ENCODE data around the gene CENPS.
"Not testable (repeated sequence)": the region's sequence is repeated elsewhere in the genome, so short reads cannot be mapped to it uniquely, and the experiment has no call there.

Gene CENPS

DNA sequence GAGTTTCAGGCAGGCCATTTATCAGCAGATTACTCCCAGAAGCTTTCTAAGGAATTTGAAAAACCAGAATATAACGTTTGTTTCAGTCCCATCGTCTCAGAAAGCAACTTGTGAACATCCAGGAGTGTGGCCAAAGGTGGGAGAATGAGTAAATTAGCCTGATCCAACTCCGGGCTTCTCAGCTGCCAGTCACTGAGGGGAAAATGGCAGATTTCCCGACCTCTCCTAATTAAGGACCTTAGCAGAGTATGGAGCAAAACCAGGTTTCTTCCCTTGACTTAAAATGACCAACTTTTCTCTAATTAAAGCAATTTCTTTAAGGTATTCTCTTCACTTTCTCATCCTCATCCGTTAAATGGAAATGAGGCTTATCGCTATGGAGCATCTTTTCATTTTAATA is 20.6 kb downstream of the CENPS start:
- no peak for DNase-seq (ENCODE audit: low read depth in 2 of 2)

DNA sequence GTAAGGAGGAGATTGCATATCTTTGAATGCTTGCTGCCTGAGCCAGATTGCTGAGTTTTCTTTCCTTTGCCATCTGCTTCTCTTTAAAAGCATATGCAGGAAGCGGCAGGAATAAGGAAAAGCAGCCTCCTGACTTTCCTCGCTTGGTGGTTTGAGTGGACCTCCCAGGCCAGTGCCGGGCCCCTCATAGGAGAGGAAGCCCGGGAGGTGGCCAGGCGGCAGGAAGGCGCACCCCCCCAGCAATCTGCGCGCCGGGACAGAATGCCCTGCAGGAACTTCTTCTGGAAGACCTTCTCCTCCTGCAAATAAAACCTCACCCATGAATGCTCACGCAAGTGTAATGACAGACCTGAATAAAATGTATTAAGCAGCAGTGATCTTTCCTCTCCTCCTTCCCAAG is 21.1 kb downstream of the CENPS start:
- no peak for DNase-seq (ENCODE audit: low read depth in 2 of 2)

DNA sequence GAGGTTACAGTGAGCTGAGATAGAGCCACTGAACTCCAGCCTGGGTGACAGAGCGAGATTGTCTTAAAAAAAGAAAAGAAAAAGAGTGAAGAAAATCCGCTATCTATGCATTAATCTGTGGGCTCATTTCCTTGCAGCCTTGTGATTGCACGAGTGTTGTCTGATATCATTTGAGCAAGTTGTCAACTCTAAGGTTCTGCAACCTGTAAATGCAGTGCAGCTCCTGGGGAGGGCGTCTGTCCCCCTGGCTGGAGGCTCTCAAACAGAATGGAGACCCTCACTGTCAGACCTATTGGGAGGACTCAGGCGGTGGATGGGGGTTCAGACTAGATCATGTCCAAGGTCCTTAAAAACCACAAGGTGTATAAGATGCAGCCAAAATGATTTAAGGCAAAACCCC is 25.8 kb downstream of the CENPS start:
- DNase-seq (ENCODE audit: low read depth in 2 of 2): no peak

DNA sequence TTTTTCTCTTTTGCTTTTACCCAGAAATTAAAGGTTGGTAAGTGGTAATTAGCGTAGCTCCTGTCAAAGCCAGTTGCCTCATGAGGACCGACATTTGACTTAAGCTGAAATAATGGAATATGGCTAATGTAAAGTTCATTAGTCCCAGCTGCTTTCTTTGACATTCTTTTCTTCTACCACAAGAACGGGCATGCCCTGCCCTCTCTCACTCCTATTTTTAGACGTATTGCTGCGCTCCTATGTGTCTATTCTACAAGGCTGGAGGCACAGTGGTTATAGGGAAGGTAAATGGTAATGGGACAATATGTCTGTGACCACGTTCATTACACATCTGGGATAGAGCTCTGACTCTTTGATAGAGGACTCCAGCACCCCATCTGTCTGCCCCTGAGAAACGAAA is 26.4 kb downstream of the CENPS start:
- DNase-seq (ENCODE audit: low read depth in 2 of 2): no peak

DNA sequence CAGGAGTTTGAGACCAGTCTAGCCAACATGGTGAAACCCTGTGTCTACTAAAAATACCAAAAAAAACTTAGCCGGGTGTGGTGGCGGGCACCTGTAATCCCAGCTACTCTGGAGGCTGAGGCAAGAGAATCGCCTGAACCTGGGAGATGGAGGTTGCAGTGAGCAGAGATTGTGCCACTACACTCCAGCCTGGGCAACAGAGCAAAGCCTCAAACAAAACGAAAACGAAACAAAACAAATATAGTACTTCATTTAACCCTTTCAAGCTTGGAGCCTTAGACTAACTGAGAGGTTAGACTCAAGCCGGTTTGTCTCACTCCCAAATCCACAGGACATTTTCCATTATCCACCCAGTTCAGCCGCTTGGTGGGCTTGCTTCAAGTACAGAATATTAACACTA is 27.2 kb downstream of the CENPS start:
- DNase-seq (ENCODE audit: low read depth in 2 of 2): not testable (repeated sequence)

DNA sequence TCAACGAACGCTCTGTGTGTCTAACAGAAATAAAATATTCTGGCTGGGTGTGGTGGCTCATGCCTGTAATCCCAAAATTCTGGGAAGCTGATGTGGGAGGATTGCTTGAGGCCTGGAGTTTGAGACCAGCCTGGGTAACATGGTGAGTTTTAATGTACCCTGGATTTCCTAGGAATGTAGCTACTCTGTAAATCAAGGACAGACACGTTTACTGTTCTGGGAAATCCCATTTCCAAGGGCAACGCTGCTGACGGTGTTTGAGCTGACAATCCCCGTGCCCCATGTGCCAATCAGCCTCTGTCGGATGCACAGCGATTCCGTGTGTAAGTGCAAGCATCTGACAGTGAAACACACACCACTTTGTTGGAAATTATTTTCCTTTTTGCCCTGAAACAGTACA is 27.6 kb downstream of the CENPS start:
- DNase-seq (ENCODE audit: low read depth in 2 of 2): no peak

DNA sequence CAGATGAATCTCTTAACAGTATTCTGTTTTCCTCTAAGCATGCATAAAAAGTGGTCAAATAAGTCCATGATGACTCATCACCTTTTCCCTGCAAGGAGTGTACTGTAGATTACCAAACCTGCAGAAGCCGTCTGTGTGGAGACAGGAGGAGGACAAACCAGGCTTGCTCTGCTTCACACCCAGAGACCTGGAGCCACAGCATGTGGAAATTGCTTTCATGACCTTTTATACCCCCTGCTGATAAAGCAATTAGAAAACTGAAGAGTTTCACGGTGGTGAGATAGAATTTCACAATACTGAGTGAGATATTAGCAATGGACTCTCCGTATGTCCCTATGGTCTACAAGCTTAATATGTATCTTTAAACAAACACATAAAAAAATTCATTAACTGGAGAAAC is 29.0 kb downstream of the CENPS start:
- no peak for DNase-seq (ENCODE audit: low read depth in 2 of 2)

DNA sequence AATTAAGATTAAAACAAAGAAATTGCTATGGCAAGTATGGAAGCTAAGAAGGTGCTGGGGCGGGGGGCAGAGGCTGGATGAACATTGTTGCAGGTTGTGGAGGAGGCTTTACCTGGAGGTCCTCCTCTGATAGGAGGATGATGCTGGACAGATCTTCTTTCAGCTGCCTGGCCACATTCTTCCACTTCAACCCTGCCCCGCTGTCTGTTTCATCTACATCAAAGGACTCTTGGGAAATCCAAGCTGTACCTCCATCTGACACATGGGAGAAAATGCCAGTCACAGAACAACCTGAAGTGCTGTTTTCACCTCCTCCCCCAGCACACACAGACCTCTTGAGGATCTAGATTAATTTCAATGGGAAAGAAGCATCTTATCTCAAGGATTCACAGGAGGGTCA is 36.8 kb downstream of the CENPS start:
- DNase-seq (ENCODE audit: low read depth in 2 of 2): no peak

DNA sequence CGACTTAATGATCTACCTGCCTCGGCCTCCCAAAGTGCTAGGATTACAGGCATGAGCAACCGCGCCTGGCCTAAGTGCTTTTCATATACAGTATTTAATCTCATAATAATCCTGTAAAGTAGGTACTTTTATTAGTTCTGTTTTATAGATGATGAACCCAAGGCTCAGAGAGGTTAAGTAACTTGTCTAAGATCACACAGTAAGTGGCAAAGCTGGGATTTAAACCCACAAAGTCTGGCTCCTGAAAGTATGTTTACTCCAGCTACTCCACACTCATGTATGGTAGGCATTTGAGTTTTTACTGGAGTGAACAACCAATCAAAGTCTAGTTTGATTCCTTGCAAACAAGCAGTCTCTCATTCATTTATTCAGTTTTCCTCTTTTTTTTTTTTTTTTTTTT is 39.8 kb downstream of the CENPS start:
- no peak for DNase-seq (ENCODE audit: low read depth in 2 of 2)

DNA sequence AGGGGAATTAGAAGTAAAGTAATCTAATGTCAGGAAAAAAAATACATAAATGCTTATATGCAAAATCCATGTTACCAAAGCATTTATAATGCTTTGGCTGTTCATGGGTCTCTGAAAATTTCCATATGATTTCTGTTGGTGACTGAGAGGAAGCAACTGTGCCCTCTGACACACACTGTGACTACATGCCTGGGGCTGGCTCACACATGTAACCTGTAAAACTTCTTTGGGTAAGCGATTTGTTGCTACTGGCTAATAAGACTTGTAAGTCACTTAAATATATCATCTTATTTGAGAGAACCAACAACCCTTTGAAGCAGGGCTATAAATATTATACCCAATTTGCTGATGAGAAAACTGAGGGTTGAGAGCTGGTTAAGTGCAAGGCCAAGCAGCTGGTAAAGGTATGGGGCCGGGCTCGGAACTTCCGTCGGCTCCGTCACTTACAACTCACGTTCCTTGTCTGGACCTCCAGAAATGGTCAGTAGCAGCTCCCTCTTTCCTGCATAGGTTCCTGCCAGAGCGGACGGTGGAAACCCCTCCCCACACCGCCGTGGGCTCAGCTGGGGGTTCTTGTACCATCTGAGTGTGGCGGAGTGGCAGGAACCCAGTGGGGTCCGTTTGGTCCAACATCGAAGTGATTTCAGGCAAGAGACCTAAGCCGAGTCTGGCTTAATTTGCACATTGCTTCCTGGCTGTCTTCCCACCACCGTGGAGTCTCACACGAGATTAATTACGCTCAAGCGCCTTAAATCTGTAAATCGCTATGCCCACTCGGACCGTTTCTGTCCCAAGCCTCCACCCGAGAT is 41.4 kb downstream of the CENPS start:
- DNase-seq (ENCODE audit: low read depth in 2 of 2): no peak

DNA sequence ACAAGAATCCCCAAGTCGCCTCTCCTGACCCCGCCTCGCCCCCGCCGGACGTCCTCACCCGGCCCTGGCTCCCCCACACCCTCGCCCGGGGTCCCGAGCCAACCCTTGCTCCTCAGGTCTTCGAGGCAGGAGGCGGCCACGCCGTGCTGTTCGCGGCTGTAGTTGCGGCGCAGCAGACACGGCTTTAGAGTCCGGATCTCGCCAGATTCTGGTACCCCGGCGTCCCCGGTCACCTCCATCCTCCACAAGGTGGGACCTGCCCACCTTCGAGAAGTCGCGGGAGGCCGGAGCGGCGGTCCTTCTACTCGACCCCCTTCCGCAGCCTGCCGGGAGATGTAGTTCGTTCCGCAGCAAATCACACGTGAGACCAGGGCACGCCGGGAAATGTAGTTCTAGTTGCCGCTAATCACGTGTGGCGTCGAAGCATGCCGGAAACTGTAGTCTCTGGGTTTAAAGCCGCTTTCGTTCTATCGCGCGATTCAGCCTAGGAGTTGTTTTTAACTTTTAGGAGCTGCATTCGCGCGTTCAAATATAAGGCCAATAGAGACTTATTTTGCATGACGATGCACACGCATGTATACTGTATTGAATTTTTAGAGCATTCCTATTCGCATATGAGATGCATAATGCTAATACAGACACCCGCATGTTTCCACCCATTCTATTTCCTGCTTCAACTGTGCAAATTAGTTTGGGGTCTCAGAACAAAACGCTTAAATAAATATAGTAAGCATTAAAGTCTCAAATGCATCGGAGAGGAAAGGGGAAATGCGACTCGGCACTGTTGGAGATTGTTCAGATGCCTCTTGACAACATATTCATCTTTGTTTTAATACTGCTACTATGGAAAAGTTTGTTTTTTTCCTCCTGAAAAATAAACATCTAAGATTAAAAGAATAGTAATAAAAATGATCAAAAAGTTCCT is 42.2 kb downstream of the CENPS start, which contains the start of gene DFFA:
Gene DFFA (minus strand): TSS at position 310 of the 925 bp plus-strand sequence. CDS start 71 bp downstream, at position 239.
- peak; percentile 78 to 86 for DNase-seq (ENCODE audit: low read depth in 2 of 2)

DNA sequence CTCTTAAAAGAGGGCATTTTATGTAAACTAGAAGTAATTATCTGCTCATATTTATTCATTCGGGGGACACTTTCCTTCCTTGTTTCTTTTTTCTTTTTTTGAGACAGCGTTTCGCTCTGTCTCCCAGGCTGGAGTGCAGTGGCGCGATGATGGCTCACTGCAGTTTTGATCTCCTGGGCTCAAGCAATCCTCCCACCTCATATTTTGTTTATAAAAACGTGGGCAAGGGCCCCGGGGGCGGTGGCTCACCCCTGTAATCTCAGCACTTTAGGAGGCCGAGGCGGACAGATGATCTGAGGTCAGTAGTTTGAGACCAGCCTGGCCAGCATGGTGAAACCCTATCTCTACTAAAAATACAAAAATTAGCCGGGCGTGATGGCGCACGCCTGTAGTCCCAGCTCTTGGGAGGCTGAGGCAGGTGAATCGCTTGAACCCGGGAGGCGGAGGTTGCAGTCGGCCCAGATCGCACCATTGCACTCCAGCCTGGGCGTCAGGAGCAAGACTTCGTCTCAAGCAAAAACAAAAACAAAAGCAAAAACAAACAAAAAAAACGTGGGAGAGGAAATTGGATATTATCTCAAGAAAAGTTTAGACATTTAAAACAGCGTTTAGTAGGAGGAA is 43.0 kb downstream of the CENPS start:
- DNase-seq (ENCODE audit: low read depth in 2 of 2): no peak

DNA sequence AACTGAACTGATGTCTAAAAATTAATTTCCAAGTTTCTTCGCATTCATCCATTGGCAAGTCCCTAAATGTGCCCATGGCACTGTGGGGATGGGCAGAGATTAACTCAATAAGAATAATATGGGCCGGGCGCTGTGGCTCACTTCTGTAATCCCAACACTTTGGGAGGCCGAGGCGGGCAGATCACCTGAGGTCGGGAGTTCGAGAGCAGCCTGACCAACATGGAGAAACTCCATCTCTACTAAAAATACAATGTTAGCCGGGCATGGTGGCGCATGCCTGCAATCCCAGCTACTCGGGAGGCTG is 44.0 kb downstream of the CENPS start:
- not testable (repeated sequence) for DNase-seq (ENCODE audit: low read depth in 2 of 2)

DNA sequence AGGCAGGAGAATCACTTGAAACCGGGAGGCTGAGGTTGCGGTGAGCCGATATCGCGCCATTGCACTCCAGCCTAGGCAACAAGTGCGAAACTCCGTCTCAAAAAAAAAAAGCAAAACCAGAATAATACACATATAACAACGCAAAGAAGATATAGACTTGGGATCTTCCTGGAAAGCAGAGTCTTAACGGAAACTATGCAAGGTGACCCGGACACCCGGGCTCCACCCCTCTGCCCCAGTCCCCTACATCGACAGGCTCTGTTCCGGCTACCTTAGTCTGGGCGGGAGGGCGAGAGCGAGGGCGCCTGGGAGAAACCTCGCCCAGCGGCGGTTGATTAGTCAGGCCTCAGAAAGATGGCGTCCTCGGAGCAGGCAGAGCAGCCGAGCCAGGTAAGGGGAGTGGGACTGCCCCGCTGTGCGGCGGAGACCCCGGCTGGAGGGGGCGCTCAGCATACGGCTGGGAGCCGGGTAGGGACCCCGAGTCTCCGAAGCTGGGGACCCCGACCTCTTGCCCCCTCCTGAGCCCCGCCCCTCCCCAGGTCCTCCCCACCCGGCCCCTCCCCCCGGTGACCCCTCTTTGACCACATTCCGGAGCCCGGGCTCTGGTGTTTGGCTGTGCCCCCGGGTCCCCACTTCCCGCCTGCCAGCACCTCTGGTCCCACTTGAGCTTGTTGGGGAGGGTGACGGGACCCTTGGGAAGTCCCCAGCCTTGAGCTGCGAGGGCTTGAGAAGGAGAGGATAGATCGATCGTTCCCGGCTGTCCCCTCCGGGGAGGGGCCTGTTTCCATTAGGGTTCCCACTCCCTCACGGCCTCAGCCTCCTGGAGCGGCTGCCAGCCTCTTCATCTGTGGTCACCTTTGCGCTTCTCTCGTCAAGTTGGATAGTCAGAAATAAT is 44.6 kb downstream of the CENPS start, which contains the start of gene PEX14:
Gene PEX14 (plus strand): TSS at position 338 of the 895 bp plus-strand sequence. CDS start 17 bp downstream, at position 355.
- DNase-seq (ENCODE audit: low read depth in 2 of 2): peak; percentile 57 to 72

DNA sequence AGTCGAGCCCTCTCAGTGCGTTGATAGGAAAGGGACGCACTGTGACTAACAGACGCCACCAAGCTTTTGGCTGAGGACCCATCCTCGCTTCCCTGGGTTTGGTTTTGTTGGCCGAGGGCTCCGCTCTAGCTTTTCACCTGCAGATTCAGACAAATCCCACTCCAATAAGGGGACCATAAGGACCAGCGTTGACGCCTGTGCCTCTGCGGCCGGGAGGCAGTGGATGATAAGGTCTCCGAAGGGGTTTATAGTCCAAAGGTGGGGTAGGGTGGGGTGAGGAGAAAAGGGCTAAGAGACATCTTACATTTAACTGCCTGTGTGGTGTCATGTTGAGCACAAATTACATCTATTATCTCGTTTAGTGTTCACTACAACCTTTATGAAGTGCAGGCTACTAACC is 45.3 kb downstream of the CENPS start:
- DNase-seq (ENCODE audit: low read depth in 2 of 2): no peak

DNA sequence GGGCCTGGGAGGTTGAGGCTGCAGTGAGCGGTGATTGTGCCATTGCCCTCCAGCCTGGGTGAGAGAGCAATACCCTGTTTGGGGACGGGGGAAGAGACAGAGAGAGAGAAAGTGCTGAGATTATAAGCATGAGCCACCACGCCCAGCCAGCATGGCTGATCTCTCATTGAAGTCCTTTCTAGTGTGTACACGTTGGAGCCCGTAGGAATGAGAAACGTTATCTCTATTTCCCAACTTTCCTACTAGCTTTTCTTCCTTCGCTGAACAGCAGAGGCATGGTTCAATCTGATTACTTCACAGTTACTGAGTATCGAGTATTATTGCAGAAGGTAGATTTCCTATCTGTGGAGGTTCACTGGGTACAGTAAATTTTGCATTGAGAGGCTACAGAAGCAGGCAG is 49.1 kb downstream of the CENPS start:
- no peak for DNase-seq (ENCODE audit: low read depth in 2 of 2)

DNA sequence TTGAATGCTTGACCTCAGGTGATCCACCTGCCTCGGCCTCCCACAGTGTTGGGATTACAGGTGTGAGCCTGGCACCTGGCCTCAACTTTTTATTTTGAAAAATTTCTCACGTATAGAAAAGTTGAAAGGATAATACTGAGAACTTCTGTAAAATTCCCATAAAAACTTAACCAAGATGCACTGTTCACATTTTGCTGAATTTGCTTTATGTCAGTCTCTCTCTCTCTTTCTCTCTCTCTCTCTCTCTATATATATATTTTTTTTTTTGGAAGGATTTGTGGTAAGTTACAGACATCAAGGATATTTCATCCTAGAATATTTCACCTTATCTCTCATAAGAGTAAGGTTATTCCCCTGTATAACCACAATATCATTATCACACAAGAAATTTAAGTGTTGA is 50.4 kb downstream of the CENPS start:
- no peak for DNase-seq (ENCODE audit: low read depth in 2 of 2)

DNA sequence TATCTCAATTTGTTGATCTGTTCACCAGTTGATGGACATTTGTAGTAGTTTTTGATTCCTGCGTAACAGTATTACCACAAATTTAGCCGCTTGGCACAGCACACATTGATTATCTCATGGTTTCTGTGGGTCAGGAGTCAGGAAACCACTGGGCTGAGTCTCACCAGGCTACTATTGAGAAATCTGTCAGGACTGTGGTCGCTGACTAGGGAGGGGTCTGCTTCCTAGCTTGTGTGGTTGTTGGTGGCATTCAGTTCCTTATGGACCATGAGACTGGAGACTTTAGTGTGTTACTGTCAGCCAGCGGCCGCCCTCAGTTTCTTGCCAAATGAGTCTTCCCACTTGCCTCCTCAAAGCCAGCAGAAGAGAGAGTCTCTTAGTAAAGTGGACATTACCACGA is 54.3 kb downstream of the CENPS start:
- no peak for DNase-seq (ENCODE audit: low read depth in 2 of 2)

DNA sequence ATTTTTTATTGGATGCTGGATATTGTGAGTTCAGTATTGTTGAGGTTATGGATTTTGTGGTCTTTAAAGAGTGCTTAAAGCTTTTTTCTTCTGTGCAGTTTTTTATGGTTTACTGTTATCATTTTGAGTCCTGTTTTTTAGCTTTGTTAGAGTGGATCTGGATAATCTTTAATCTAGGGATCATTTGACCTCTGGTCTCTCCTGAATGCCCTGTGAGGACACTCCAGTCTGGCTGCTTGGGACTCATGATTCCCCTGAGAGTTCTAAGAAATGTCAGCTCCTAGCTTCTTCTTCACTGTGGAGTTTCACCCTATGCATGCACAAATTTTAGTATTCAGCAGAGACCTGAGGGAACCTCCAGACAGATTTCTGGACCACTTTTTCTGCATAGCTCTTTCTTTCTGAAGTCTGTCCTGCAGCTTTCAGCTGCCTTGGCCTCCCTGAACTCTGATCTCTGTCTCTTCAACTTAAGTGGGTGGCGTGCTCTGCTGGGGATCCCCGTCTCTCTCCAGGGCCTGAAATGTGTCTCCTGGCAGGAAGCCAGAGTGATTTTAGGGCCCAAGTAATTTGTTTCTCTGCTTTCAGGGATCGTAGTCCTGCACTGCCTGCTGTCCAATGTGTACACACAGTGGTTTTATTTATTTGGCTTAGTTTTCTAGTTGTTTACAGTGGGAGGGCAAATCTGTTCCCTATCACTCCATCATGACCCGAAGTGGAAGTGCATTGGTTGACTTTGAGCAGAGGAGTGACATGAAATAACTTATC is 59.2 kb downstream of the CENPS start:
- DNase-seq (ENCODE audit: low read depth in 2 of 2): no peak

DNA sequence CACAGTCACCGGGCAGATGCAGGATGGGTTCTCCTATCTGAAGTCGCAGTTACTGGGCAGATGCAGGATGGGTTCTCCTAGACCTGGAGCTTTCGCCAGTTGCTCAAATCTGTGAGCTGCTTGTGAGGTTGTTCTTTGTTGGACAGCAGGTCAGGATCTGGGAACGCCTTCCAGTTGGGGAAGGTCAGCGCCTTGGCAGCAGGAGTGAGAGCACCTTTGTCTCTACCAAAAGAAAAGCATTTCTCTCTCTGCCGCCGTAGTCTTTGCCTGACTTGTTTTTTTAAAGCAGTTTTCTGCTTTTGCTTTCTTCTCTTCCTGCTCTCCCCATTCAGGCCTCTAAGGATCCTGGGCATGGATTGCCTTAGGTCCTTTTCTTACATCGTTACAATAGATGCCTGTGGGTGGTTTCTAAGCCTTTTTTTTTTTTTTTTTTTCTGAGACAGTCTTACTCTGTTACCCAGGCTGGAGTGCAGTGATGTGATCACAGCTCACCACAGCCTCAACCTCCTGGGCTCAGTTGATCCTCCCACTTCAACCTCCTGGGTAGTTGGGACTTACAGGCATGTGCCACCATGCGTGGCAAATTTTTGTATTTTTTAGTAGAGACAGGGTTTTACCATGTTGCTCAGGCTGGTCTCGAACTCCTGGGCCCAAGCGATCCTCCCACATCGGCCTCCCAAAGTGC is 60.2 kb downstream of the CENPS start:
- DNase-seq (ENCODE audit: low read depth in 2 of 2): no peak
